SK-N-SH (cell line): ENCODE data around the gene NAPG.
"Not testable (repeated sequence)": the region's sequence is repeated elsewhere in the genome, so short reads cannot be mapped to it uniquely, and the experiment has no call there.

Source experiments
- CTCF ChIP-seq: fragments of 200-600 bp; sonication (generic); IDR thresholded peaks from 2 replicates; pipeline ENCODE4 v1.6.1; 2017; ENCODE audit warnings: antibody characterized with exemption, mild to moderate bottlenecking, moderate library complexity
- EP300 ChIP-seq, 2 experiments: IDR thresholded peaks; 2 replicates each; pipeline versions ENCODE4 v1.4.0 to v1.6.1; 2012; ENCODE audit warnings: borderline replicate concordance in 1 of 2, low read depth in 1 of 2, low read length in 1 of 2
- FOSL2 ChIP-seq: IDR thresholded peaks from 2 replicates; pipeline ENCODE4 v1.4.0; 2012; ENCODE audit warnings: low read depth, mild to moderate bottlenecking, moderate library complexity, borderline replicate concordance
- JUND ChIP-seq: IDR thresholded peaks from 2 replicates; pipeline ENCODE4 v1.4.0; 2012
- MAX ChIP-seq: IDR thresholded peaks from 2 replicates; pipeline ENCODE4 v1.4.0; 2012; ENCODE audit warnings: low read depth
- NFIC ChIP-seq: IDR thresholded peaks from 2 replicates; pipeline ENCODE4 v1.4.0; 2012; ENCODE audit warnings: borderline replicate concordance
- POLR2AphosphoS5 ChIP-seq: IDR thresholded peaks from 2 replicates; pipeline ENCODE4 v1.6.1; 2012; ENCODE audit warnings: low read depth, low read length
- RAD21 ChIP-seq: IDR thresholded peaks from 2 replicates; pipeline ENCODE4 v1.6.1; 2012; ENCODE audit warnings: mild to moderate bottlenecking, low read length
- RCOR1 ChIP-seq: fragments of 150-350 bp; IDR thresholded peaks from 2 replicates; pipeline ENCODE4 v1.6.1; 2017; ENCODE audit warnings: antibody characterized with exemption, low read length
- SIN3A ChIP-seq: IDR thresholded peaks from 2 replicates; pipeline ENCODE4 v1.6.1; 2012; ENCODE audit warnings: low read depth, mild to moderate bottlenecking, low read length, moderate library complexity, borderline replicate concordance
- SMC3 ChIP-seq: IDR thresholded peaks from 2 replicates; pipeline ENCODE4 v1.6.1; 2012; ENCODE audit warnings: low read depth, low read length, improper control_type of control experiment
- TCF12 ChIP-seq: IDR thresholded peaks from 2 replicates; pipeline ENCODE4 v1.4.0; 2012
- TF ChIP-seq, protein P1 (sequence below): IDR thresholded peaks from 2 replicates; pipeline ENCODE4 v1.4.0; 2012; ENCODE audit warnings: low read depth, borderline replicate concordance

- TF ChIP-seq CTCF; EP300 (IDR thresholded peaks at IDR 0.05; ENCODE audit: borderline replicate concordance in 1 of 2, low read depth in 1 of 2, low read length in 1 of 2); POLR2AphosphoS5; MAX; JUND; TCF12; FOSL2; RAD21; SMC3; RCOR1; NFIC; SIN3A: not testable (repeated sequence)
- TF ChIP-seq, protein P1, sequence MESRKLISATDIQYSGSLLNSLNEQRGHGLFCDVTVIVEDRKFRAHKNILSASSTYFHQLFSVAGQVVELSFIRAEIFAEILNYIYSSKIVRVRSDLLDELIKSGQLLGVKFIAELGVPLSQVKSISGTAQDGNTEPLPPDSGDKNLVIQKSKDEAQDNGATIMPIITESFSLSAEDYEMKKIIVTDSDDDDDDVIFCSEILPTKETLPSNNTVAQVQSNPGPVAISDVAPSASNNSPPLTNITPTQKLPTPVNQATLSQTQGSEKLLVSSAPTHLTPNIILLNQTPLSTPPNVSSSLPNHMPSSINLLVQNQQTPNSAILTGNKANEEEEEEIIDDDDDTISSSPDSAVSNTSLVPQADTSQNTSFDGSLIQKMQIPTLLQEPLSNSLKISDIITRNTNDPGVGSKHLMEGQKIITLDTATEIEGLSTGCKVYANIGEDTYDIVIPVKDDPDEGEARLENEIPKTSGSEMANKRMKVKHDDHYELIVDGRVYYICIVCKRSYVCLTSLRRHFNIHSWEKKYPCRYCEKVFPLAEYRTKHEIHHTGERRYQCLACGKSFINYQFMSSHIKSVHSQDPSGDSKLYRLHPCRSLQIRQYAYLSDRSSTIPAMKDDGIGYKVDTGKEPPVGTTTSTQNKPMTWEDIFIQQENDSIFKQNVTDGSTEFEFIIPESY, result not testable (repeated sequence)
These were observed 74.9 kb downstream of the NAPG start for GRCh38 chr18:10600701-10601100.
